Caco-2 (cell line): Measurements from ENCODE around the gene NEXN. TPM values are rescaled to one million over a fixed set of nuclear protein-coding genes. Genes with fewer than 3 reads are reported as not detected.

Experiments
- BruUV-seq: library from RNA; stranded (reverse); fragments of 400-500 nt; replicated peaks from 2 replicates; lab custom pipeline; 2021; lab: Mats Ljungman, UMichigan
- CTCF ChIA-PET: fragments of 300-600 bp; sonication (Branson Sonifier 250); formaldehyde crosslinking; loops from one replicate; lab custom pipeline; 2022; ENCODE audit warnings: antibody characterized with exemption; lab: Charles Lee
- POLR2A ChIA-PET: fragments of 300-600 bp; sonication (Branson Sonifier 250); formaldehyde crosslinking; loops from one replicate; lab custom pipeline; 2022; ENCODE audit warnings: antibody characterized with exemption; lab: Charles Lee
- DNase-seq, 2 experiments: peaks; one replicate each; pipeline versions ENCODE4 v3.0.0 to v3.0.0-alpha.2; 2020 to 2022
- H3K27me3 ChIP-seq: replicated peaks from 2 replicates; pipeline ENCODE4 v1.6.0; 2011; ENCODE audit warnings: low read length; ENCODE audit not compliant: control insufficient read depth, insufficient read depth
- H3K36me3 ChIP-seq: 2 replicates; pipeline ENCODE4 v1.5.1; 2011; ENCODE audit warnings: low read length; ENCODE audit not compliant: control insufficient read depth, insufficient read depth
- H3K4me1 ChIP-seq: fragments of 250-450 bp; sonication (Bioruptor Pico); 2 replicates; pipeline ENCODE4 v1.5.1; 2020; ENCODE audit warnings: mild to moderate bottlenecking
- H3K4me3 ChIP-seq: 2 replicates; pipeline ENCODE4 v1.5.1; 2011; ENCODE audit warnings: low read depth, mild to moderate bottlenecking, control low read depth, low read length
- H3K9me3 ChIP-seq: fragments of 250-450 bp; sonication (Bioruptor Pico); 2 replicates; pipeline ENCODE4 v1.5.1; 2020; ENCODE audit warnings: mild to moderate bottlenecking, moderate library complexity
- H3K27ac Mint-ChIP-seq: one replicate; pipeline ENCODE4 v1.8.0; 2022; ENCODE audit warnings: mixed read lengths; ENCODE audit not compliant: unreplicated experiment
- H3K27me3 Mint-ChIP-seq: one replicate; pipeline ENCODE4 v1.8.0; 2022; ENCODE audit warnings: mixed read lengths; ENCODE audit not compliant: insufficient read depth, unreplicated experiment
- H3K36me3 Mint-ChIP-seq: one replicate; pipeline ENCODE4 v1.8.0; 2022; ENCODE audit warnings: mild to moderate bottlenecking, mixed read lengths; ENCODE audit not compliant: insufficient read depth, unreplicated experiment
- H3K4me1 Mint-ChIP-seq: one replicate; pipeline ENCODE4 v1.8.0; 2022; ENCODE audit warnings: low read depth, mixed read lengths; ENCODE audit not compliant: unreplicated experiment
- H3K4me3 Mint-ChIP-seq: one replicate; pipeline ENCODE4 v1.8.0; 2022; ENCODE audit warnings: mild to moderate bottlenecking, moderate library complexity, mixed read lengths; ENCODE audit not compliant: unreplicated experiment
- H3K9me3 Mint-ChIP-seq: one replicate; pipeline ENCODE4 v1.8.0; 2022; ENCODE audit warnings: mixed read lengths; ENCODE audit not compliant: unreplicated experiment
- CTCF ChIP-seq, 2 experiments: fragments of 200-600 bp in 1 of 2; IDR thresholded peaks; 1 replicate in 1 of 2; 2 replicates in 1 of 2; pipeline versions ENCODE4 v1.5.1 to v1.8.0; 2011 to 2022; ENCODE audit warnings: antibody characterized with exemption in 1 of 2, control low read depth in 1 of 2, inconsistent platforms in 1 of 2, low read depth in 1 of 2, low read length in 1 of 2, mild to moderate bottlenecking in 1 of 2, moderate library complexity in 1 of 2; ENCODE audit not compliant: insufficient read depth in 1 of 2, severe bottlenecking in 1 of 2, unreplicated experiment in 1 of 2
- intact Hi-C: fragments of 100-400 bp; cut with micrococcal nuclease; formaldehyde crosslinking; loops from one replicate; pipeline ENCODE4 v1.10.0; 2022; ENCODE audit not compliant: unreplicated experiment
- total RNA-seq: library from RNA; stranded (reverse); gene quantifications from 2 replicates; pipeline ENCODE4 v1.2.3, GENCODE V29; 2022

The NEXN gene
- total RNA-seq, 1 experiment from 2014 or later, result 1.1 TPM

- intact Hi-C loops, result loop anchor here (10.0 kb wide), 2 partner anchors 161 to 221 kb away; partner anchors contain the start of gene ZZZ3
- no peaks in the 10 kb centered on the region for H3K27me3 ChIP-seq
- H3K4me3 ChIP-seq, result no peak overlapping the region
- no peaks in the 10 kb centered on the region for H3K36me3 ChIP-seq
- ChIA-PET CTCF (no interaction called here), POLR2A (no interaction called here)
- H3K9me3 ChIP-seq, result no peaks in the 10 kb centered on the region
- Mint-ChIP-seq H3K27ac (no peak overlapping the region), H3K9me3 (no peaks in the 10 kb centered on the region), H3K4me3 (no peak overlapping the region), H3K4me1 (no peaks in the 10 kb centered on the region), H3K36me3 (no peaks in the 10 kb centered on the region), H3K27me3 (no peaks in the 10 kb centered on the region)
- H3K4me1 ChIP-seq, result no peaks in the 10 kb centered on the region
- TF ChIP-seq CTCF (IDR thresholded peaks at IDR 0.05; ENCODE audit: insufficient read depth in 1 of 2, low read depth in 1 of 2, low read length in 1 of 2, severe bottlenecking in 1 of 2, unreplicated experiment in 1 of 2), result no peak
- no TSS peak for BruUV-seq
- no peak for DNase-seq
Observed at GRCh38 chr1:77905603-77906002, 17.2 kb downstream of the NEXN start.

GRCh38 chr1:77906019-77906545 lies 17.7 kb downstream of the NEXN start:
- Histone ChIP-seq H3K9me3 (no peaks in the 10 kb centered on the region), H3K27me3 (no peaks in the 10 kb centered on the region), H3K36me3 (no peaks in the 10 kb centered on the region), H3K4me3 (no peak overlapping the region), H3K4me1 (no peaks in the 10 kb centered on the region)
- no peak overlapping the region for H3K27ac Mint-ChIP-seq
- H3K4me1 Mint-ChIP-seq, result no peaks in the 10 kb centered on the region
- no TSS peak for BruUV-seq
- CTCF ChIA-PET, result no interaction called here
- no peak for TF ChIP-seq CTCF (IDR thresholded peaks at IDR 0.05; ENCODE audit: insufficient read depth in 1 of 2, low read depth in 1 of 2, low read length in 1 of 2, severe bottlenecking in 1 of 2, unreplicated experiment in 1 of 2)
- no peak for DNase-seq
- H3K9me3 Mint-ChIP-seq, result no peaks in the 10 kb centered on the region
- no peaks in the 10 kb centered on the region for H3K27me3 Mint-ChIP-seq
- no peak overlapping the region for H3K4me3 Mint-ChIP-seq
- POLR2A ChIA-PET, result no interaction called here
- intact Hi-C loops, result loop anchor here (10.0 kb wide), 2 partner anchors 161 to 221 kb away; partner anchors contain the start of gene ZZZ3
- no peaks in the 10 kb centered on the region for H3K36me3 Mint-ChIP-seq

- Histone ChIP-seq H3K4me1 (no peaks in the 10 kb centered on the region), H3K9me3 (no peaks in the 10 kb centered on the region), H3K4me3 (no peak overlapping the region), H3K27me3 (no peaks in the 10 kb centered on the region), H3K36me3 (no peaks in the 10 kb centered on the region)
- no peaks in the 10 kb centered on the region for H3K9me3 Mint-ChIP-seq
- DNase-seq, result no peak
- POLR2A ChIA-PET, result no interaction called here
- no peak overlapping the region for H3K4me3 Mint-ChIP-seq
- no peak for TF ChIP-seq CTCF (IDR thresholded peaks at IDR 0.05; ENCODE audit: insufficient read depth in 1 of 2, low read depth in 1 of 2, low read length in 1 of 2, severe bottlenecking in 1 of 2, unreplicated experiment in 1 of 2)
- no peaks in the 10 kb centered on the region for H3K36me3 Mint-ChIP-seq
- BruUV-seq, result no TSS peak
- no peaks in the 10 kb centered on the region for H3K27me3 Mint-ChIP-seq
- no peaks in the 10 kb centered on the region for H3K4me1 Mint-ChIP-seq
- H3K27ac Mint-ChIP-seq, result no peak overlapping the region
- intact Hi-C loops, result loop anchor here (10.0 kb wide), 2 partner anchors 162 to 222 kb away; partner anchors contain the start of gene ZZZ3
- CTCF ChIA-PET, result no interaction called here
Observed at GRCh38 chr1:77906624-77907023, 18.2 kb downstream of the NEXN start.
